Hindlimb muscle (tissue), 1 donor: ENCODE results near the gene REPS1. TPM values are rescaled to one million over a fixed set of nuclear protein-coding genes. Genes with fewer than 3 reads are reported as not detected.
"Not testable (repeated sequence)": the region's sequence is repeated elsewhere in the genome, so short reads cannot be mapped to it uniquely, and the experiment has no call there.

ENCODE experiments used
- DNase-seq: peaks from one replicate; pipeline ENCODE4 v3.0.0-alpha.2; 2013
- polyA plus RNA-seq: library from polyadenylated mRNA; unstranded; fragments of 120-200 nt; gene quantifications from one replicate; pipeline ENCODE4 v1.2.1, GENCODE V29; 2013; ENCODE audit not compliant: insufficient read length

The REPS1 gene, protein sequence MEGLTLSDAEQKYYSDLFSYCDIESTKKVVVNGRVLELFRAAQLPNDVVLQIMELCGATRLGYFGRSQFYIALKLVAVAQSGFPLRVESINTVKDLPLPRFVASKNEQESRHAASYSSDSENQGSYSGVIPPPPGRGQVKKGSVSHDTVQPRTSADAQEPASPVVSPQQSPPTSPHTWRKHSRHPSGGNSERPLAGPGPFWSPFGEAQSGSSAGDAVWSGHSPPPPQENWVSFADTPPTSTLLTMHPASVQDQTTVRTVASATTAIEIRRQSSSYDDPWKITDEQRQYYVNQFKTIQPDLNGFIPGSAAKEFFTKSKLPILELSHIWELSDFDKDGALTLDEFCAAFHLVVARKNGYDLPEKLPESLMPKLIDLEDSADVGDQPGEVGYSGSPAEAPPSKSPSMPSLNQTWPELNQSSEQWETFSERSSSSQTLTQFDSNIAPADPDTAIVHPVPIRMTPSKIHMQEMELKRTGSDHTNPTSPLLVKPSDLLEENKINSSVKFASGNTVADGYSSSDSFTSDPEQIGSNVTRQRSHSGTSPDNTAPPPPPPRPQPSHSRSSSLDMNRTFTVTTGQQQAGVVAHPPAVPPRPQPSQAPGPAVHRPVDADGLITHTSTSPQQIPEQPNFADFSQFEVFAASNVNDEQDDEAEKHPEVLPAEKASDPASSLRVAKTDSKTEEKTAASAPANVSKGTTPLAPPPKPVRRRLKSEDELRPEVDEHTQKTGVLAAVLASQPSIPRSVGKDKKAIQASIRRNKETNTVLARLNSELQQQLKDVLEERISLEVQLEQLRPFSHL
- polyA plus RNA-seq: 41.8 TPM

DNA sequence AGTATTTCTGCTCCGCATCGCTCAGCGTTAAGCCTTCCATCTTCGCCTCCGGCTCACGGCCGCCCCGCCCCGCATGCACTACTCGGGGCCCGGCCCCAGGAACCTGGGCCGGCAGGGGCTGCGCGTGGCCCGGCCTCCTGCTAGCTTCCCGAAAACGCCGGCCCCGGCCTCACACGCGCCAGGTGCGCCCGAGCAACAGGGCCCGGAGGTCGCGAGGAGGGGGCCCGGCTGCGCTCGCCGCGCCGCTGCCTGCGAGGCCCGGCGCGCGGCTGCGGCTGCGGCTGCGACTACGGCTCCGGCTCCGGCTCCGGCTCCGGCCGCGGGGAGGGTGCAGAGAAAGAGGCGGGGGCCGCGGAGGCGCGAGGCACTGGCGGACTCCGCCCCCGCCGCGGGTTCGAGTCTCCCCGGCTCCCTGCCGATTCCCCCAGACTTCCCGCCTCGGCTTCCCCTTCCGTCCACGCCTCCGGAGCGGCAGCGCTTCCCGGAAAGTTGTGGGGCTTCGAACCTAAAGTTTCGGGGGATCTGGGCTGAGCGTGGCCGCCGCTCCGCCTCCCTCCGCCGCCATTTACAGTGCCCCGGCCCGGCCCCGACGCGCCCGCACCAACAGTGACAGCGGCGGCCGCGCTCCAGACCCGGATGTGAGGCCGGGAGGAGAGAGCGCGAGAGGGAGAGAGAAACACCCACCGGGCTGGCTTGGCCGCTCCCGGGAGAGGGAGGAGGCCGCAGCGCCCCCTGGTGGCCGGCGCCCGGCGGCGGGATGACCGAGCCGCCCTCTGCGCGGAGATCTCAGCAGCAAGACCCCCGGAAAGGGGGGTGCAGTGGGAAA lies at the start of gene REPS1:
Gene REPS1, minus strand, starts transcription at position 611 of the 826 bp plus-strand sequence. Its CDS starts 571 bp downstream, at position 40.
- peak; percentile 94 for DNase-seq

DNA sequence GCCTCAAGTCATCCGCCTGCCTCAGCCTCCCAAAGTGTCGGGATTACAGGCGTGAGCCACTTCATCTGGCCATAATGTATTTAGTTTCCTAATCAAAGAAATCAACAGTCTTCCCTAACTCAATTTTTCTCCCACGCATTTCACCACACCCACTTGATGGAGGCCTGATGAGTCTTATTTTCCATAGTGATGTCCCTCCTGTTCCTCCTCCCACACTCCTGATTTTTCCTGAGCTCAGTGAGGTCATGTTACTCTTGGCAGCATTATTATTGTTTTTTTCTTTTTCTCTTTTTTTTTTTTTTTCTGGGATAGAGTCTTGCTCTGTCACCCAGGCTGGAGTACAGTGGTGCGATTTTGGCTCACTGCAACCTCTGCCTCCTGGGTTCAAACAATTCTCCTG lies 49.4 kb upstream of the REPS1 start:
- no peak for DNase-seq

DNA sequence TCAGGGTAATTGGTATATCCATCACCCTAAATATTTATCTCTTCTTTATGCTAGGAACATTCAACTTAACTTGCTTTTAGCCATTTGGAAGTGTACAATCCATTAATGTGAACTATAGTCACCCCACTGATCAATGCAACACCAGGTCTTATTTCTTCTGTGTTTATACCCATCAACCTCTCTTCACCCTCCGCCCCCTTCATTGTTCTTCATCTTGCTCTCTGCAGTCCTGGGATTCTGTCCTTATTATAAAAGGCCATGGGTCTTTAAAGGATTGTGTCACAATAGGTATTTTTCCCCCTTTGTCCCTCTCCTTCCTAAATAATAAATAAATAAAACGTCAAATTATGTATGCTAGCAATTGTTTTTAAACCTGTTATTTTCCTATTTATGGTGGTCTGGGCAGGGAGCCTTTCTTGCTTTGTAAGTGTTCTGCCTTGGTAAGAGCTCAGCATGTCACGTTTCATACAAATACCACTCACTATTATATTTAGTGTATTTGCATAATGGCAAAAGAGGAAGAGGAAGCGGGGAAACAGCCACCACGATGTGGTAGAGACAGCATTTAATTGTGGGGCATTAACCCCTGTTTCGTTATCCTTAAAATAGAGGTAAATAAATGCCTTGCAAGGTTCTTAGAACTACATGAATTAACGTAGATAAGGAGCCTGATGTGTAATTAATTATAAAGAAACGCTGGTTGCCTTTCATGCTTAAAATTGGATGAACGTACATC lies 42.3 kb upstream of the REPS1 start:
- DNase-seq: no peak

DNA sequence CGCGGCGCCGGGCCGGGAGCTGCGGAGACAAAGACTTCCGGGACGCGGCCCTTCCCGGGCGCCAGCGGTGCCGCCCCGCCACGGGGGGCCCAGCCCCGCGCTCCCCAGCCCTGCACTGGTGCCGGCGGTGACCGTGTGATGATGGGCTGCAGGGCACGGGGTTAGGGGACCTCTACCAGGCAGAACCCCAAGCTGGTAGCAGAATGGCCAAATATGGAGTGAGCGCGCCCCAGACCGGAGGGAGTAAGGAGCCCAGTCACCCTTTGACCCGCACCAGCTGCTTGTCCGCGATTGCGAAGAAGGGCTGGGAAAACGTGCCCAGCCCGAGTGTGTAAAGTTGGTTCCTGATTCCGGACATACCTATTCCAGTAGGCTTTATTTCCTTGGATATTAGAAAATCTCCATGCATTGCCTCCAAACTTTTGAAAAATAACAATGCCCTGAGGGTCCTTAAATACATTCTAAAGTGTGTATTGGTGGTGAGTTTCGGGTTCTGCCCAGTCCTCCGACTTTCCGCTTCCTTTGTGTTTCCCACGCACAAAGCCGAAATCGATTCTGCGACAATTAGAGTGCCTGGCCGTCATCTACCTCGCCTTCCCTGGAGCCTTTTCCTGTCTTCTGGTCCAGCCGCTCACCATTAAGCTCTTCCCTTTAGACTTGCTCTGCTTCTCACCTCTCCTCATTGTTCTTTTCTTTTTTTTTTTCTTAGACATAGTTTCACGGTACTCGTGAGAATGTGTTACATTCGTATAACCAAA lies 41.6 kb upstream of the REPS1 start:
- peak; percentile 39 for DNase-seq

DNA sequence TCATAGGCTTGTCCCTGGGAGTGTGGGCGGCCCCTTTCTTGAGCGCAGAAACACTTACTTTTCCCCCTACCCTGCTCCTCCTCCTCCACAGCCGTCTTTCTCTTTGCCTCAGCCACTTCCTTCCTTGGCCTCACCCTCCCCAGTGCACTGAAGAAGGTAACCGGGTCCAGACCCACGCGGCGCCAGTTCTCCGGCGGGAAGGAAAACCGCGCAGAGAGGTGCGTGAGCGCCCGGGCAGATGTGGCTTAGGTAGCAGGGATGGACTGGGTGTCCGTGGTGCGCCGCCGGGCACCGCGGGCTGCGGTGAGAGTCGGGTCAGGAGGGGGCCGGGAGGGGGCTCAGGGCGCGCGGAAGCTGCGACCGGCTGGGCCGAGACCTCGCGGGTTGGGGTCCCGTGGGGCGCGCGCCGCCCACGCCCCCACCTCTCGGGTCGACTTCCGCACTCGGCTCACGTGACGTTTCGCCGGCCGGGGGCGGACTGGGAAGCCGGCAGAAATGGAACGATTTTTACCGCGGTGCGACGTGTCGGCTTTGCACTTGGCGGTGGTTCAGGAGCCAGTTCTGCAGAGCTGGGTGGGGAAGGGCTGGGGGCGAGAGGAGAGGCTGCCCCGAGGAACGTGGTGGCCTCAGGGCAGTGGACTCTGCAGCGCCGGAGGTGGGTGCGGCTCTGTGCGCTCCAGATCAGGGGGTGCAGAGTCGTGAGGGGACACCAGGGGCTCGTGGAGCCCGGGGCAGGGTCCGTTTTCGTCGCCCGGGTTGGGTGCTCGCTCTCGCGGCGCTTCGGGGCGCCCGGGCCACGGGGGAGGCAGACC lies 40.8 kb upstream of the REPS1 start, which contains the start of gene ABRACL:
Gene ABRACL, plus strand, starts transcription at position 88 of the 812 bp plus-strand sequence. CDS start 5,416 bp downstream, outside the sequence.
- peak; percentile 59 for DNase-seq

DNA sequence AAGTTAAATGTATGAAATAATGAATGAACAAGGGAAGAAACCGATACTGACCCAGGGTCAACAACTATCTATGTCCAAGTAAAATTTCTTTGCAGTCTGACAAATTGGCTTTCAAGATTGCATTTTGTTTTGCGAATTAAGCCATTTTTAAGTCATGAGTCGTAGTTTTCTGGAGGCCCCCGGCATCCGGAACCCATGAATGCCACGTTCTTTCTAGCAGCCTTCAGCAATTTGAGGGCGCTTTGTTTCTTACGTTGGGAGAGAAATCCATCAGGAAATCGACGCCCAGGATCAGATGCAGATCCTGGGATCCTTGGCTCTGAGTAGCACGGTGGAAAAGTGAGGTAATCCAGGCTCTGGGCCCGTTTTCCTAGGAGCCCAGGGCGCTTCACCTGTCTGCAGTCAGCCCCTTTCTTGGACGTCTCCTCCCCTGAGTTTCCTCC lies 40.2 kb upstream of the REPS1 start:
- no peak for DNase-seq

DNA sequence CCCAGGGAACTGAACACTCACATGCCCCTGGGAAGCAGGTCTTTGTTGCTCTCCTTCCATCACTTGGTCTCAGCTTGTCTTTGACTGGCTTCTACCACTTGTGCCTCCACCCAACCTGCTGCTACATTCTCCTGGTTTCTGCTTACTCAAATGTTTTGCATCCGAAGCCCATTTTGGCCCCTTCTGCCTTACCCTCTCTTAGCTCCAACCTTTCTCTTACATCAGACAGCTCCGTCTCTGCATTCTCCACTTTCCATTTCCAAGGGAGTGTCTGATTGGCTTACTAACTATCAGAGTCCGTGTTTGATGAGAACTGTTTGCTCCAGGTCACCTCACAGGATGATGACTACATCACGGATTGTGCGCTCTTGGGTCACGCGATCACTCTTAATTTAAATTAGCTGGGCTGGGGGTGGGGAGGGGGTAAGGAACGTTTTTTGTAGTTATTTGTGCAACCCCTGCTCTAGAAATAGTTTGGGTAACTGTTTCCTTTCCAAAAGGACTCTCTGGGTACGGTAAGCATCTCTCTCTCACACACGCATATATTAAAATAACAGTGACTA lies 39.6 kb upstream of the REPS1 start:
- DNase-seq: no peak

DNA sequence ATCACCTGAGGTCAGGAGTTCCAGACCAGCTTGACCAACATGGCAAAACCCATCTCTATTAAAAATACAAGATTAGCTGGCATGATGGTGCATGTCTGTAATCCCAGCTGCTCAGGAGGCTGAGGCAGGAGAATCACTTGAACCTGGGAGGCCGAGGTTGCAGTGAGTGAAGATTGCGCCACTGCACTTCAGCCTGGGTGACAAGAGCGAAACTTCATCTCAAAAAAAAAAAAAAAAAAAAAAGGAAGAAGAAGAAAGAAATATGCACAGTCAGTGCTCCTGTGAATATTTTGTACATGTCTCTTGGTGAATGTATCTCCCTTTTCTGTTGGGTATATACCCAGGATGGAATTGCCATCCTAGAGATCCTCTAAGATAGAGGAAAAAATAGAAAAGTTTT lies 37.4 kb upstream of the REPS1 start:
- not testable (repeated sequence) for DNase-seq

DNA sequence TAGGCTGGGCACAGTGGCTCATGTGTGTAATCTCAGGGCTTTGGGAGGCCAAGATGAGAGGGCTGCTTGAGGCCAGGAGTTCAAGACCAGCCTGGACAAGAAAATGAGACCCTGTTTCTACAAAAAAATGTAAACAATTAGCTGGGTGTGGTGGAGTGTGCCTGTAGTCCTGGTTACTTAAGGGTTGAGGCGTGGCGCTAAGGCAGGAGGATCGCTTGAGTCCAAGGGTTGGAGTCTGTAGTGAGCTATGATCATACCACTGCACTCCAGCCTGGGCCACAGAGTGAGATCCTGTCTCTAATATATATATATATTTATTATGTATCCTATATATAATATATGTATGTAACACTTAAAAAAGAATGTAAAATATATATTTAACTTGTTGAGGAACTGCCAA lies 32.6 kb upstream of the REPS1 start:
- no peak for DNase-seq

DNA sequence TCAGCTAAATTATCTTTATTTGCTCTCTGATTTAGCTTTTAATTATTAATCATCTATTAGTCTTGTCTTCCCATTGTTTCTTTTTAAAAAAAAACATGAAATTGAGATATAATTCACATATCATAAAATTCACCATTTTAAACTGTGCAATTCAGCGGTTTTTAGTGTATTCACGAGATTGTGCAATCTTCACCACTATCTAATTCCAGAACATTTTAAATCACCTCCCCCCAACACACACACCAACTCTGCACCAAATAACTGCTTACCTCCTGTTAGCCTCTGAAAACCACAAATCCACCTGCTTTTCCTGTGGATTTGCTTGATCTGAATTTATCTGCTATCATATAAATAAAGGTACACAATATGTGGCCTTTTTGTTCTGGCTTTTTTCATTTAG lies 31.7 kb upstream of the REPS1 start:
- no peak for DNase-seq

DNA sequence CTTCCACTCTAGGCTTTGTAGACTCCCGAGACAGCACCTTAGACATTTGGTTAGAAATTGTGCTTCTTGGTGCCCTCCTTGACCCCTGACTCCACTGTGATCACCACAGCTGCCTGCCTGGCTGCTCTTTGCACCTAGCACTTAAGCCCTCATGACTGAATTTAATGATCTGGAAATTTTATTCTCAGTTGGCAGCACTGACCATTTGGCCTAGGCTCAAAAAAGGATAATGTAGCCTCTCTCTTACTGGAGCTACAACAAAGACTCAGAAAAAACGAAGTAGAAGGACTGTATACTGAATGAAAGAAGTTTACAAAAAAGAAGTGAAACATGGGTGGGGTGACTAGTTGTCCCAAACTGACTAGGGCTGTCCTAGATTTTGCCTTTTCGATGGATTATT lies 29.2 kb upstream of the REPS1 start:
- no peak for DNase-seq

DNA sequence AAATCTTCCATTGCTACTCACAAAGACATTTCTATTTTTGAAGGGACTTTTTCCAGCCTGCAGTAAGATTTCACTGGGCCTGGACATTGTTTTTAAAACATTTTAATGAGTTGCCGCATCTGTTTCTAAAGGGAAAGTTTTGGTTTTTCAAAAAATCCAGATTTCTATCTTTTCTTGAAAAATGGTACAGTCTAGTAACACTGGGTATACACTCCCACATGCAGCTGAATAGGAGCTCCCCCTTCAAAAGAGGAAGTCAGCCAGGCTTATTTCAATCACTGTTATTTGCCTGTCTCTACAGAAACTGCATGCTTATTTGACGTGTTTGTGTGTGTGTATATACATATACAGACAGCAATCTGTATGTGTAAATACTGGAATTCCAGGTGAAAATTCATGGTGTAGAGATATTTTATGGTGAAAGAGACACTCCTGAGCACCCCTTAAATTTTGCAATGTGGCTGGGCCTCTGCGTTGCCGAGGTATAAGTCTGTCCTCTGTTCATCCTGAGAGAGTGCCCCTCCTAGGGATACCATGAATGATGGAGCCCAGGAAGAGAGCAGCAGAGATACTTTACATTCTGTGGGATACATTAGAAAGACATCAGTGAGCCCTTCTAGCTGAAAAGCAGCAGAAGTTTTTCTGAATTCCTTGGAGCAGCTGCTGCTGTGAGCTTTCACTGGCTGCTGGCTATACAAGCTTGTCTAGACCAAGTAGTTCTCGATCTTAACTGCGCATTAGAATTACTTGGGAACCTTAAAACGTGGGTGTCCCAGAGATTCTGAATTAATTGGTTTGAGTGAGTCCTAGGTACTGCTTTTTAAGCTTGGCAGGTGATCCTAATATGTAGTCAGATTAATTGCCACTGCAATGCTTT lies 28.5 kb upstream of the REPS1 start:
- no peak for DNase-seq

DNA sequence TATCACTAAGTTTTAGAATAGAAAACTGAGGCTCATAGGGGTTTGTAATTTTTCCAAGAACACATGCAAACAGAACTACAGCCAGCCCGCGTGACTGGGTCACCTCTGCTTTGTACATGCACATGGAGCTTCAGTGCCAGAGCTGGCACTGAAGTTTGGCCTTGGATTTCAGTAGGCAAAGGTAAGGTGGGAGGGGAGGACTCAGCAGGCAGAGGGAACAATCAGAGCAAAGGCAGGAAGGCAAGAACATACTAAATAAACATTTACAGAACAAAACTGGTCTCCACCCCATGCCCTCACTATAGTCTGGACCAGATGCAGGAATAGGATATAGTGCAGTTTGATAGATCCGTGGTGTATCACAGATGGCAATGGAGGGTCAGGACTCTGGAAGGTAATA lies 26.9 kb upstream of the REPS1 start:
- DNase-seq: no peak

DNA sequence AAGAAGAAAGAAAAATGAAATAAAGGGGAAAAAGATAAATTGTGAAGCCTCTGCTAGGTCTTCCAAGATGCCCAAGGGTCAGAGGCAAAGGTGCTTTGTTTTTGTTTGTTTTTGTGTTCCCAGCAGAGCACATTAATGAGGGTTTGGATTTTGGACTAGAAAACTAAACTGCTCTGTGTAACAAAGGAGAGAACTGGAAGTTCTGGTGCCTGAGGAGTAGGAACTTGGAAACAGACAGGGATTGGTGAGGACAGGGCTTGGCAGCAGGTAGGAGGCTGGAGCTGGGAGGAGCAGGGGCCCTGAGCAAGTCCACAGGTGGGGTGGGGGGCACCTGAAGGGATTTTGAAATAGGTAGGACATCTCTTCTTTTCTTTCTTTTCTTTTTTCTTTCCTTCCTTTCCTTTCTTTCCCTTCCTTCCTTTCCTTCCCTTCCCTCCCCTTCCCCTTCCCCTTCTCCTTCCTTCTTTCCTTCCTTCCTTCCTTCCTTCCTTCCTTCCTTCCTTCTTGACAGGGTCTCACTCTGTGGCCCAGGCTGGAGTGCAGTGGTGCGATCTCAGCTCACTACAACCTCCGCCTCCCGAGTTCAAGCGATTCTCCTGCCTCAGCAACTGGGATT lies 25.2 kb upstream of the REPS1 start:
- DNase-seq: no peak

DNA sequence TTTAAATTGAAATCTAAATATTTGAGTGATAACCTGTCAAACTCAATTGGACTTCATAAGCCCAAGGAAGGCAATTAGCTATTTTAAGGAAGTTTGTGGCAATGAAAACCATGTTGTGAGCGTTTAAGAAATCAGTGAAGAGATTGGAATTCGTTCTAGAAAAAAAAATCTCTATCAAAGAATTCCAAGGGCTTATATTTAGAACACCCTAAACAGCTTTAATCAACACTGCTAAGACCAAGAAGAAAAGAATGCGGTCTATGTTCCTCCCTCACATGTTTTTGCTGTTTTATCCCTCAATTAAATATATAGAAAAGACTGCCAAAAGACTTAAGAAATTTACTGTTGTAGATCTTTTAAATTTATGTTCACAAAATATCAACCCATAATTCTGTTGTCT lies 23.9 kb upstream of the REPS1 start:
- no peak for DNase-seq

DNA sequence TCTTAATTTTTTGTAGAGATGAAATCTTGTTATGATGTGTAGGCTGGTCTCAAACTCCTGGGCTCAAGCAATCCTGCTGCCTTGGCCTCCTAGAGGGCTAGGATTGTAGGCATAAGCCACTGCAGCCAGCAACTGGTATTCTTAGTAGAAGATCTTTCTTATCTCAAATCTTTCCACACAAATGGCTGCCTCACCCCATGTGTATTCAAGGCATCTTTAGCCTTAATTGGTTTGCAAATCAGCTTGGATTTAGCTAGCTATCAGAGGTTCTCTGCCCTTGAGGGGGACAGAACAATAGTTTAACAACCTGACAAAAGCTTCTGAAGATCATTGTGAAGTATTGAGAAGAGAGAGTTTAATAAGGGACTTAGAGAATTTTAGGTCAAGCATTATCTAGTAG lies 22.6 kb upstream of the REPS1 start:
- DNase-seq: no peak

DNA sequence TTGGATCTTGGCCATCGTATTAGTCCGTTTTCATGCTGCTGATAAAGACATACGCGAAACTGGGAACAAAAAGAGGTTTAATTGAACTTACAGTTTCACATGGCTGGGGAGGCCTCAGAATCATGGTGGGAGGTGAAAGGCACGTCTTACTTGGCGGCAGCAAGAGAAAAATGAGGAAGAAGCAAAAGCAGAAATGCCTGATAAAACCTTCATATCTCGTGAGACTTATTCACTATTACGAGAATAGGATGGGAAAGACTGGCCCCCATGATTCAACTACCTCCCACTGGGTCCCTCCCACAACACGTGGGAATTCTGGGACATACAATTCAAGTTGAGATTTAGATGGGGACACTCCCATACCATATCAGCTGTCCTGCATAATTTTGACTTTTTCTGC lies 20.1 kb upstream of the REPS1 start:
- no peak for DNase-seq

DNA sequence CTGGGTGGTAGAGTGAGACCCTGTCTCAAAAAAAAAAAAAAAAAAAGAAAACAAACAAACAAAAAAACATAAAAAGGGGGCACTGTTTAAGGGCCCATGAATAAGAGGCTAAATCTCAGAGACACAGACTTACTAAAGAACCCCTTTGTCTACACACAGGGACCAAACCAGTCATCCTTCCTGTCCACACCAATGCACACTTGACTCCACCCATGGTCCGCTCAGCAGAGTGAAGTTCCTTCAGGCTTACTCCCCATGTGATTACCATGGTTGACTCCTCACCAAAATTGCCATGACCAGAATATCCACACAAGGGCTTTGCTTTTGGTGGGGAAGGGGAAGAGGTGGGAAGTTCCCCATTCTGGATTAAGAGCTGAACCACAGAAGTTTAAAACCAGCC lies 19.4 kb upstream of the REPS1 start:
- DNase-seq: no peak
